Gastroesophageal sphincter (tissue), 4 donors: ENCODE results near the gene ZSWIM9. TPM values are rescaled to one million over a fixed set of nuclear protein-coding genes. Genes with fewer than 3 reads are reported as not detected.

ENCODE experiments used
- ATAC-seq: fragments of 150-250 bp; one replicate; pipeline ENCODE4 v1.9.1; 2016; ENCODE audit warnings: mild to moderate bottlenecking, moderate library complexity
- H3K27ac ChIP-seq, 4 donors: fragments of 200-600 bp; sonication (generic) in 3 of 4; 1 replicate in 3 of 4; 2 replicates in 1 of 4; pipeline ENCODE4 v1.5.1; 2016 to 2019
- H3K27me3 ChIP-seq: fragments of 200-600 bp; sonication (generic); one replicate; pipeline ENCODE4 v1.5.1; 2019
- H3K36me3 ChIP-seq, 2 donors: fragments of 200-600 bp; sonication (generic); one replicate each; pipeline ENCODE4 v1.5.1; 2019; ENCODE audit warnings: control low read depth in 1 of 2
- H3K4me1 ChIP-seq, 3 donors: fragments of 200-600 bp; sonication (generic); 1 replicate in 2 of 3; 2 replicates in 1 of 3; pipeline ENCODE4 v1.5.1; 2016 to 2019; ENCODE audit warnings: control low read depth in 2 of 3
- H3K4me3 ChIP-seq, 2 donors: fragments of 200-600 bp; sonication (generic); one replicate each; pipeline ENCODE4 v1.5.1; 2019; ENCODE audit warnings: mild to moderate bottlenecking in 1 of 2, moderate library complexity in 1 of 2
- H3K9me3 ChIP-seq, 3 donors: fragments of 200-600 bp; sonication (generic); one replicate each; pipeline ENCODE4 v1.5.1; 2017 to 2019; ENCODE audit warnings: control low read depth in 2 of 3
- EP300 ChIP-seq: sonication (generic); formaldehyde crosslinking; IDR thresholded peaks from one replicate; pipeline ENCODE4 v1.6.1; 2017; ENCODE audit warnings: antibody characterized with exemption, mild to moderate bottlenecking
- POLR2A ChIP-seq, 2 donors: fragments of 450-650 bp; IDR thresholded peaks; one replicate each; pipeline ENCODE4 v1.6.1; 2017; ENCODE audit warnings: antibody characterized with exemption in 2 of 2, mild to moderate bottlenecking in 2 of 2, moderate library complexity in 1 of 2
- POLR2AphosphoS5 ChIP-seq: sonication (generic); formaldehyde crosslinking; IDR thresholded peaks from one replicate; pipeline ENCODE4 v1.6.1; 2017; ENCODE audit warnings: antibody characterized with exemption
- WGBS, 2 donors: methylation state at CpG; one replicate each; pipeline ENCODE4 v1.1.5; 2018; ENCODE audit warnings: low coverage in 1 of 2; 5-methylcytosine and 5-hydroxymethylcytosine counted together
- total RNA-seq, 4 donors: library from RNA; depleted of rRNA; stranded (reverse); fragments of >200 nt; gene quantifications; one replicate each; pipeline ENCODE4 v1.1.0, GENCODE V29; 2016
- TF ChIP-seq, protein P1 (sequence below), 4 experiments: fragments of 200-600 bp in 2 of 4; fragments of 450-650 bp in 2 of 4; sonication (generic) in 1 of 4; IDR thresholded peaks; one replicate each; pipeline ENCODE4 v1.5.1; 2017 to 2019; ENCODE audit warnings: antibody characterized with exemption in 4 of 4, mild to moderate bottlenecking in 2 of 4, moderate library complexity in 2 of 4

The ZSWIM9 gene
- total RNA-seq, 4 donors from 2014 or later, result 3.2 to 8.3 (median 5.7) TPM

DNA sequence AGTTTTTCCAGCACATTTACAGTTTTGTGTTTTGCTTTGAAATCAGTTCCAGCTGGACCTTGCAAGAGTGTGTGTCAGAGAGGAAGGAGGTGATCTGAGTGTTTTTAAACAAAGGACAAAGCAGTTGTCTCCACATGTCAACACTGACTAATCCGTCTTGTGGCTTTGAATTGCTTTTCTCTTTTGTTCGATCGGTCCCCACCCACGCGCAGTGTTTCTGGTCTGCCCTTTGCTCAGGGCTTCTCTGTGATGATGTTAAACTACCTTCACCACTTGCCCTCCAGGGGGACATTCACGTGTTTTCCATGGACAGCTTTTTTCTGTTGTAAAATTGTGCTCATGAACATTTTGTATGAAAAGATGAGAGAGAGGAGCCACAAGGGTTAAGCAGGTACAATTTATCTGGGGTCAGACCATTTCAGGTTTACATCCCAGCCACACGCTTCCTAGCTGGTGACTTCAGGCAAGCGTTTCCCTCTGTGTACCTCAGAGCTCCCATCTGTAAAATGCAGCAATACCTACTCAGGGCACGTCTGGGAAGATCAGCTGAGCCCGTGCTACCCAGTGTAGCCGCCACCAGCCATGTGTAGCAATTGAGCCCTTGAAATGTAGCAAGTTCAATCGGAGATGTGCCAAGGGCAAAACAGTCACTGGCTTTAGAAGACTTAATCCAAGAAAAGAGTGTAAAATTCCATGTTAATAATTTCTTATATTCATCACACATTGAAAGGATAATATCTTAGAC, 46.4 kb upstream of the ZSWIM9 start:
- Histone ChIP-seq H3K4me3 (no peak overlapping the region), H3K4me1 (peaks cover 0 to 5% (median 0%) of the 10 kb centered on the region in 3 donors), H3K27ac (no peak overlapping the region), H3K9me3 (no peaks in the 10 kb centered on the region), H3K27me3 (no peaks in the 10 kb centered on the region), H3K36me3 (peaks cover 0 to 43% of the 10 kb centered on the region in 2 donors)
- ATAC-seq, result no peak
- WGBS, 2 donors, result 34 to 74% methylated on average over 7 to 11 of the region's 12 CpGs
- TF ChIP-seq POLR2AphosphoS5, result no peak
- TF ChIP-seq POLR2A (IDR thresholded peaks at IDR 0.05), result no peak
- TF ChIP-seq, protein P1, sequence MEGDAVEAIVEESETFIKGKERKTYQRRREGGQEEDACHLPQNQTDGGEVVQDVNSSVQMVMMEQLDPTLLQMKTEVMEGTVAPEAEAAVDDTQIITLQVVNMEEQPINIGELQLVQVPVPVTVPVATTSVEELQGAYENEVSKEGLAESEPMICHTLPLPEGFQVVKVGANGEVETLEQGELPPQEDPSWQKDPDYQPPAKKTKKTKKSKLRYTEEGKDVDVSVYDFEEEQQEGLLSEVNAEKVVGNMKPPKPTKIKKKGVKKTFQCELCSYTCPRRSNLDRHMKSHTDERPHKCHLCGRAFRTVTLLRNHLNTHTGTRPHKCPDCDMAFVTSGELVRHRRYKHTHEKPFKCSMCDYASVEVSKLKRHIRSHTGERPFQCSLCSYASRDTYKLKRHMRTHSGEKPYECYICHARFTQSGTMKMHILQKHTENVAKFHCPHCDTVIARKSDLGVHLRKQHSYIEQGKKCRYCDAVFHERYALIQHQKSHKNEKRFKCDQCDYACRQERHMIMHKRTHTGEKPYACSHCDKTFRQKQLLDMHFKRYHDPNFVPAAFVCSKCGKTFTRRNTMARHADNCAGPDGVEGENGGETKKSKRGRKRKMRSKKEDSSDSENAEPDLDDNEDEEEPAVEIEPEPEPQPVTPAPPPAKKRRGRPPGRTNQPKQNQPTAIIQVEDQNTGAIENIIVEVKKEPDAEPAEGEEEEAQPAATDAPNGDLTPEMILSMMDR (IDR thresholded peaks at IDR 0.05), result no peak
- TF ChIP-seq EP300, result no peak

DNA sequence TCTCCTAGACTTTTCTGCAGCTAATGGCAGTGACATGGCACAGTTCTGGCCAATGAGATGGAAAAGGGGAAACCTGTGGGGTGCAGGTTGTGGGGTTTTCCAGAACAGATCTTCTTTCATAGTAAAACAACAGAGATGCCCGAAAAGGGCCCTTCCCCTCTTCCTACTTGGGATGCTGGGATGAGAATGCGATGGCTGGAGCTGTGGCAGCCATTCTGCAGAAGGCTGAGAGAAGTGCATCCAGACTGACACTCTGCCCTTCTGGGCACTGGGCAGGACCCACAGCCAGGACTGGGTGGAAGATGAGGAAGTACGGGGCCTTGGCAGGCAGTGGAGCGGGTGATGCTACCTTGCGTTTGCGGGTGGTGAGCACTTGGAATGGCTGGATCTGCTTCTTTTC, 42.9 kb upstream of the ZSWIM9 start:
- no peak overlapping the region for H3K4me3 ChIP-seq
- peaks cover 0 to 52% of the 10 kb centered on the region in 2 donors for H3K36me3 ChIP-seq
- no peak overlapping the region for H3K27ac ChIP-seq
- TF ChIP-seq POLR2A (IDR thresholded peaks at IDR 0.05) (no peak), EP300 (no peak), POLR2AphosphoS5 (no peak)
- TF ChIP-seq, protein P1 (IDR thresholded peaks at IDR 0.05), result no peak
- H3K27me3 ChIP-seq, result no peaks in the 10 kb centered on the region
- WGBS, 2 donors, result 79 to 89% methylated on average over 5 to 6 of the region's 6 CpGs
- no peak for ATAC-seq
- H3K9me3 ChIP-seq, result no peaks in the 10 kb centered on the region
- H3K4me1 ChIP-seq, result peaks cover 0 to 5% (median 0%) of the 10 kb centered on the region in 3 donors

DNA sequence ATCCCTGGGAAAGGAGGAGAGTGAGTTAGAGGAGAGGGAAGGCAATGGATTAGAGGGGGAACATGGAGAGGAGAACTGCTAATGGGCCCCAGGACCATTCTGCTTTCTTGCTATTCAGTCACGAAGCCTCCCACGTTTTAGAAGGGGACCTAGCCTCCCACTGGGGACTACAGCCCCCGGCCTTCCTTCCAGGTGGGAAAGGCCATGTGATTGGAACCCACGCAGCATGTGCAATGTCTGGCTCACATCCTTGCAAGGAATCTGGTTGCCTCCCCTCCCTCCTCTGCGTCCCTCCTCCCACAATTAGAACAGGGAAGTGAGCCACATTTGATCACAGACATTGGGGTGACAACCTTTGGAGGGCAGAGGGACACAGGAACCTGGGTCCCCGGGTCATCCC, 37.4 kb upstream of the ZSWIM9 start:
- H3K4me3 ChIP-seq, result no peak overlapping the region
- H3K9me3 ChIP-seq, result no peaks in the 10 kb centered on the region
- H3K36me3 ChIP-seq, result peaks cover 0 to 35% of the 10 kb centered on the region in 2 donors
- H3K4me1 ChIP-seq, result no peaks in the 10 kb centered on the region
- TF ChIP-seq, protein P1 (IDR thresholded peaks at IDR 0.05), result no peak
- TF ChIP-seq POLR2AphosphoS5 (no peak), POLR2A (IDR thresholded peaks at IDR 0.05) (no peak), EP300 (no peak)
- no peaks in the 10 kb centered on the region for H3K27me3 ChIP-seq
- ATAC-seq, result no peak
- whole genome bisulfite sequencing, 2 donors, result 98% methylated on average over 6 of the region's 6 CpGs; no CpG with 5 or more reads in 1 of the 2 donors
- H3K27ac ChIP-seq, result no peak overlapping the region

DNA sequence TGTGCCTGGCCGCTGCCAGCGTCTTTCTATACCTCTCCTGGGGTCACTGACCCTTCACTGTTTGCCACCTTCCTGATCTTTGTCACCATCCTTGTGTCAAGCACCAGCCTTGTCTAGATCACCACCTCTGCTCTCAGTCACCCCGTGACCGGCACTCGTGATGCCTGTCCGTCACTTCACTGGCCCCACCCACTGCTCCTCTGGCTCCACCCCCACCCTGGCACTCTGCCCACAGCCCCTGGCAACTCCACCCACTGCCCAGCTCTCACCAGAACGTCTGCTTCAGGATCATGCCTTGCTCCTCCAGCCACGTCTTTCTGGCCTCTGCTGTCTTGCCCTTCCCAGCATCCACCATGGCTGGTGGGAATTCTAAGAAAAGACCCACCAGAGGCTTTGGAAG, 35.1 kb upstream of the ZSWIM9 start:
- Histone ChIP-seq H3K27me3 (no peaks in the 10 kb centered on the region), H3K27ac (no peak overlapping the region), H3K4me1 (no peaks in the 10 kb centered on the region), H3K9me3 (no peaks in the 10 kb centered on the region), H3K36me3 (peaks cover 0 to 32% of the 10 kb centered on the region in 2 donors), H3K4me3 (no peak overlapping the region)
- WGBS, 2 donors, result 64 to 74% methylated on average over 6 to 7 of the region's 8 CpGs
- TF ChIP-seq POLR2AphosphoS5 (no peak), POLR2A (IDR thresholded peaks at IDR 0.05) (no peak), EP300 (no peak)
- TF ChIP-seq, protein P1 (IDR thresholded peaks at IDR 0.05), result no peak
- ATAC-seq, result no peak

DNA sequence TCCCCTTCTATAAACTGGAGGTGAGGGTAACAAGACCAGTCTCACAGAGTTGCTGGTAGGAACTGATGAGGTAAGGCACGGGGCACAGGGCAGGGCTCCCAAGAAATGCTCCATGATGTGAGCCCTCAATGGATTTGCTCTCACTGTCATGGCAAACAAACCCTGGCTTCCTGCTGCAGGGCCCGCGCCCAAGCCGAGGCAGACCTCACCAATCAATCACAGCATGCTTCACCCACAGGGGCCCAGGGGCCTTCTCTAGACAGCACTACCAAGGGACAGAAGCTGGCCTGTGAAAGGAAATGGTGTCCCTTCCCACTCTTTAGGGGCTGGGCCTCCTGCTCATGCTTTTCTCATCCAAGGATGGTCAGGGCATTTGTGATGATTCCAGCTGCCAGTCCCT, 33.9 kb upstream of the ZSWIM9 start:
- Histone ChIP-seq H3K9me3 (no peaks in the 10 kb centered on the region), H3K4me1 (no peaks in the 10 kb centered on the region), H3K36me3 (peaks cover 0 to 22% of the 10 kb centered on the region in 2 donors), H3K27ac (no peak overlapping the region), H3K27me3 (no peaks in the 10 kb centered on the region), H3K4me3 (no peak overlapping the region)
- no peak for TF ChIP-seq POLR2A (IDR thresholded peaks at IDR 0.05)
- no peak for TF ChIP-seq POLR2AphosphoS5
- TF ChIP-seq, protein P1 (IDR thresholded peaks at IDR 0.05), result no peak
- TF ChIP-seq EP300, result no peak
- ATAC-seq, result no peak
- WGBS, 2 donors, result 100% methylated on average over 1 of the region's 4 CpGs; no CpG with 5 or more reads in 1 of the 2 donors
